Measurements from ENCODE around the gene GPR26. TPM values are rescaled to one million over a fixed set of nuclear protein-coding genes. Genes with fewer than 3 reads are reported as not detected.

The GPR26 gene
- total and polyA plus RNA-seq, 11 donors = not detected

GRCh38 chr10:123643315-123643714 is 22.8 kb upstream of the GPR26 start:
- Histone ChIP-seq H3K27me3 (peaks cover 0 to 51% (median 2%) of the 10 kb centered on the region in 9 donors), H3K4me3 (no peak overlapping the region), H3K27ac (no peak overlapping the region), H3K4me1 (no peaks in the 10 kb centered on the region), H3K36me3 (no peaks in the 10 kb centered on the region), H3K9me3 (no peaks in the 10 kb centered on the region)
- DNase-seq (no peak), ATAC-seq (no peak)
- intact Hi-C loops (cut with DNase I) = no loop called here
- 60 to 74% (median 65%) methylated on average over 6 to 10 of the region's 10 CpGs for WGBS, 4 donors
- TF ChIP-seq POLR2A (IDR thresholded peaks at IDR 0.05) = no peak
- TF ChIP-seq, protein P1, sequence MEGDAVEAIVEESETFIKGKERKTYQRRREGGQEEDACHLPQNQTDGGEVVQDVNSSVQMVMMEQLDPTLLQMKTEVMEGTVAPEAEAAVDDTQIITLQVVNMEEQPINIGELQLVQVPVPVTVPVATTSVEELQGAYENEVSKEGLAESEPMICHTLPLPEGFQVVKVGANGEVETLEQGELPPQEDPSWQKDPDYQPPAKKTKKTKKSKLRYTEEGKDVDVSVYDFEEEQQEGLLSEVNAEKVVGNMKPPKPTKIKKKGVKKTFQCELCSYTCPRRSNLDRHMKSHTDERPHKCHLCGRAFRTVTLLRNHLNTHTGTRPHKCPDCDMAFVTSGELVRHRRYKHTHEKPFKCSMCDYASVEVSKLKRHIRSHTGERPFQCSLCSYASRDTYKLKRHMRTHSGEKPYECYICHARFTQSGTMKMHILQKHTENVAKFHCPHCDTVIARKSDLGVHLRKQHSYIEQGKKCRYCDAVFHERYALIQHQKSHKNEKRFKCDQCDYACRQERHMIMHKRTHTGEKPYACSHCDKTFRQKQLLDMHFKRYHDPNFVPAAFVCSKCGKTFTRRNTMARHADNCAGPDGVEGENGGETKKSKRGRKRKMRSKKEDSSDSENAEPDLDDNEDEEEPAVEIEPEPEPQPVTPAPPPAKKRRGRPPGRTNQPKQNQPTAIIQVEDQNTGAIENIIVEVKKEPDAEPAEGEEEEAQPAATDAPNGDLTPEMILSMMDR (IDR thresholded peaks at IDR 0.05) = no peak

DNA sequence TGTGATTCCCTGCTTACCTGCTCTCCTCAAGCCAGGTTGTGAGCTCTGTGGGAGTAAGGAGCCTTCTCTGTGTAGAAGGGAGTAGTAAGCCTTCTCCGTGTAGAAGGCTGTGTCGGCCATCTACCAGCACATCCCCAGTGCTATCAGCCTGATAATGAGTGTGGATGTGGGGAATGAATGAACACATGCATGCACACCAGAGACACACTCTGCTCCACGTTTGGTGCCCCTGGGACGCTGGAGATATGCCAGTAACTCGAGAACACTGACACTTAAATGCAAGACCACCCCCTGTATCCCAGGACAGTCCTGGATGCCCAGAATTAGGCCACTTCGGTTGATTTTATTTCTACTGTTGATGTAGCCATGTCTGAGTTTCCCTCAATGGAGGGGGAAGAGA is 21.1 kb upstream of the GPR26 start:
- no peak overlapping the region for H3K27ac ChIP-seq
- no peak for ATAC-seq
- intact Hi-C loops (cut with DNase I) = no loop called here
- no peaks in the 10 kb centered on the region for H3K9me3 ChIP-seq
- no peaks in the 10 kb centered on the region for H3K36me3 ChIP-seq
- H3K27me3 ChIP-seq = peaks cover 0 to 36% (median 0%) of the 10 kb centered on the region in 9 donors
- H3K4me3 ChIP-seq = no peak overlapping the region
- H3K4me1 ChIP-seq = no peaks in the 10 kb centered on the region
- TF ChIP-seq, protein P1 (IDR thresholded peaks at IDR 0.05) = no peak
- TF ChIP-seq POLR2A (IDR thresholded peaks at IDR 0.05) = no peak
- WGBS, 4 donors = 44 to 61% (median 54%) methylated on average over 6 of the region's 6 CpGs
- no peak for DNase-seq

DNA sequence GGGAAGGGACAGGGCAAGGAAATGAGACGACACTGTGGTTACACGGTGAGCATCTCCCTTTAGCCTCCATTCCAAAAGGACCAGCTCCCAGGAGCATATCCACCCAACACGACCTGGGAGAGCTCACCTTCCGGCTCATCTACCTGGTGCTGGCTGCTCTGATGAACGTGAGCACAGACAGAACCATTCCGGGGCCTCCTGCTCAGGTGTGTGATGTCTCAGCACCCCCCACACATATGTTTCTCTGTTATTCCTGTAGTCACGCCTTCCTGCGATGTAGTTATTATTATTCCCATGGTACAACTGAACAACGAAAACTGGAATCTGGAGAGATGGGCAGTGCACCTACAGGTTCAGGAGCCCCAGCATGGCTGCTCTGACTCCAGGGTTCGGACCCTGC is 20.5 kb upstream of the GPR26 start:
- DNase-seq = no peak
- no peak overlapping the region for H3K4me3 ChIP-seq
- H3K27ac ChIP-seq = no peak overlapping the region
- intact Hi-C loops (cut with DNase I) = no loop called here
- 76 to 80% (median 78%) methylated on average over 10 of the region's 10 CpGs for WGBS, 4 donors
- ATAC-seq = no peak
- H3K36me3 ChIP-seq = no peaks in the 10 kb centered on the region
- H3K4me1 ChIP-seq = no peaks in the 10 kb centered on the region
- TF ChIP-seq, protein P1 (IDR thresholded peaks at IDR 0.05) = no peak
- TF ChIP-seq POLR2A (IDR thresholded peaks at IDR 0.05) = no peak
- H3K27me3 ChIP-seq = peaks cover 0 to 33% (median 0%) of the 10 kb centered on the region in 9 donors
- H3K9me3 ChIP-seq = no peaks in the 10 kb centered on the region

- intact Hi-C loops (cut with DNase I) = no loop called here
- Histone ChIP-seq H3K36me3 (no peaks in the 10 kb centered on the region), H3K4me1 (no peaks in the 10 kb centered on the region), H3K27ac (no peak overlapping the region), H3K9me3 (no peaks in the 10 kb centered on the region), H3K4me3 (no peak overlapping the region), H3K27me3 (peaks cover 0 to 38% (median 2%) of the 10 kb centered on the region in 9 donors)
- WGBS, 4 donors = 27 to 44% (median 29%) methylated on average over 2 of the region's 2 CpGs
- ATAC-seq = no peak
- TF ChIP-seq POLR2A (IDR thresholded peaks at IDR 0.05) = no peak
- TF ChIP-seq, protein P1 (IDR thresholded peaks at IDR 0.05) = no peak
- DNase-seq = no peak
Measured at GRCh38 chr10:123648595-123648994, 17.6 kb upstream of the GPR26 start.
